Breast epithelium (tissue), 3 donors: ENCODE results near the gene TMTC2.

Experiments used
- CTCF ChIP-seq, 3 donors: fragments of 450-650 bp; IDR thresholded peaks; one replicate each; pipeline ENCODE4 v1.5.1; 2016 to 2017; ENCODE audit warnings: antibody characterized with exemption in 3 of 3, mild to moderate bottlenecking in 3 of 3, moderate library complexity in 3 of 3
- POLR2A ChIP-seq: fragments of 450-650 bp; IDR thresholded peaks from one replicate; pipeline ENCODE4 v1.6.1; 2016; ENCODE audit warnings: antibody characterized with exemption, mild to moderate bottlenecking, moderate library complexity
- POLR2AphosphoS5 ChIP-seq, 3 donors: sonication (generic); formaldehyde crosslinking; IDR thresholded peaks; one replicate each; pipeline ENCODE4 v1.6.1; 2017; ENCODE audit warnings: antibody characterized with exemption in 3 of 3

DNA sequence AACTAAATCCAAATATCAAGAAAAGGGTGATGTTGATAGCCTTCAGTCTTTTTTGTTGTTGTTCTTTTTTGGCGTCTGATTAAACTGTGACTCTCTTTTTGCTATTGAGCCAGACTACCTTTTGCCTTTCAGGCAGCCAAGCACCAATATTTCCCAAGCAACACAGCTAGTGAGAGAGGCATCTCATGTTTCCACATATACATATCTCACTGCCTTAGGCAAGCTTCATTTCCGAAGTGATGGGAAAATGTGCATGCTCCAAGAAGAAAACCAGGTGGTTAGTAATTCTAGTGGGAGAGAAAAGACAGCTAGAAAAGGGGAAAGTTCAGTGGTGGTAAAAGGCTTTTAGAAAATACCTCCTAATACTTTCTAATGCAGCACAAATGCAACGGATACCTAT lies 277.7 kb downstream of the TMTC2 start:
- TF ChIP-seq POLR2A (no peak), CTCF (IDR thresholded peaks at IDR 0.05) (no peak), POLR2AphosphoS5 (IDR thresholded peaks at IDR 0.05) (no peak)
